ENCODE results near the gene EIF1.

- TF ChIP-seq ZFP30 (CRISPR knock-in tag; IDR thresholded peaks at IDR 0.05) (no peak), POU6F1 (CRISPR knock-in tag; IDR thresholded peaks at IDR 0.05; ENCODE audit: borderline replicate concordance, low read depth) (no peak), ZC3H10 (CRISPR knock-in tag; IDR thresholded peaks at IDR 0.05) (no peak), BACH2 (CRISPR knock-in tag; IDR thresholded peaks at IDR 0.05; ENCODE audit: borderline replicate concordance) (no peak), CREB5 (CRISPR knock-in tag; IDR thresholded peaks at IDR 0.05; ENCODE audit: low read depth) (no peak), ZNF8 (CRISPR knock-in tag; IDR thresholded peaks at IDR 0.05) (no peak), SNAI2 (CRISPR knock-in tag; IDR thresholded peaks at IDR 0.05) (no peak)
Observed at GRCh38 chr17:41682631-41683030, 6.1 kb upstream of the EIF1 start.

All from SK-N-SH treated with all-trans-retinoic acid at 6 μM for 48 hours (cell line).